Activated CD4-positive, CD25-positive, alpha-beta regulatory T cell (primary cell): ENCODE measurements around the gene SIX4.
A peak's percentile ranks its signal among the peaks of the same experiment; 100 is the strongest.

Experiments used
- DNase-seq, 4 experiments: peaks; one replicate each; lab custom pipeline; 2025; lab: John Stamatoyannopoulos, UW

Gene SIX4

DNA sequence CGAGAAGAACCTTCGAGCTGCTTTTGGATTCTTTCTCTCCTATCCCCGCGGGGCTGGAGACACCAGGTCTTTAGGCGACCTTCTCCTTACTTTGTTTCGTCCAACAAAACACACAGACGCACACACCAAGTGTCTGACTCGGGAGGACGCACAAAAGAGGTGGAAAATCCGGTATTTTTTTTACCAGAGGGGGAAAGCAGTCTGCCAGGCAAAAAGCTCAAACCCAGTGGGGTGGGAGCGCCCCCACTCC lies 2.1 kb downstream of the SIX4 start:
- DNase-seq, result no peak

- peak in 1 of 4 experiments; percentile 23 for DNase-seq
Measured at GRCh38 chr14:60721326-60722106, 2.6 kb downstream of the SIX4 start.

- no peak for DNase-seq
Measured at GRCh38 chr14:60720962-60721325, 3.2 kb downstream of the SIX4 start.

DNA sequence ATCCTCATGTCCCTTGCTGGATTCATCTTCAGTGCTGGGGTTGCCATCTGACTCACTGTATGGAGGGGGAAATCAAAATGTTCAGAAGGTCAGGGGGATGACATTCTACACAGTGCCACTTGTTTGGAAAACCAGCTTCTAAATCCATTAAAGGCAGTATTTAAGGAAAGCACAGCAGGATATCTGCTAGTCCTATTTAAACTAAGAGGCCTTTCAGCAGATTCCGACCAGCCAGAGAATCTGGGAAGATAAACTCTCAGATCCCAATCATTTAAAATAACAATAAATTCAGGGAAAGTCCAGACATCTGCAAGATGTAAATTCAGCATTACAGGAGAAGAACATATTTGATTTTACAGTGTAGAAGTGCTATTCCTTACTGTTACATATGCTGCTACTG lies 3.8 kb downstream of the SIX4 start:
- no peak for DNase-seq

DNA sequence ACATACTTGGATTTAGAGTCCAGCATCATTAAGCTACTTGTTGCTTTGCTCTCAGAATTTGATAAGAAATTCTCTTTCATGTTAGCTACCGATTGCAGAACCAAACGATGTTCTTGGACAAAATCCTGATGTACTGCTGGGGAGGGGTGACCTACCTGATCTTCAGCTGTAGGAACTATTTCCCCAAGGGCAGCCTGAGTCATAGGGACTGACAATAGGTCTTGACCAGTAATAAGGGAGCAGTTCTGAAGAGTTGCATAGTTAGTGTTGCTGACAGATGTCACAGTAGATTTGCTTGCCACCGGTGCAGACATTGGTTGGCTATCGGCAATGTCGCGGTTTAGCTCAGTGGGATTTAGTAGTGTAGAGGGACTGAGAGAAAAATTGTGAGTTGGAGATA lies 10.6 kb downstream of the SIX4 start:
- DNase-seq, result no peak

DNA sequence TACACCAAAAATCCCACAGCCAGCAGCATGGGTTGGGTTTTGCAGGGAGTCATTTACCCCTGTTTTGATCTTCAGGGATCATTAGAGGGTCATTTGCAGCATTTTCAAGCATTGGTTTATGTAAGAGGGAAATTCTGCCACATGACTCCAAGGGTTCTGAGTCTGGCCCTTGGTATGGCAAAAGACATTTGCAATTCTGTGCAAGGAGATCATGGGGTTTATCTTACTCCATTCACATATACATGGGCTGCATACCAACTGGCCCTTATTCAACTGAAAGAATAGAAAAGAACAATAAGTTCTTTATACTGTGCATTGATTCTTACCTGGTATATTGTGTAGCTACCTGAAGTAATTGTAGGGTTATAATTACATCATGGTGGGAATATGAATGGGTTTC lies 13.7 kb downstream of the SIX4 start:
- no peak for DNase-seq

- DNase-seq, result no peak
Measured at GRCh38 chr14:60707858-60708257, 16.3 kb downstream of the SIX4 start.

- no peak for DNase-seq
Measured at GRCh38 chr14:60705100-60705499, 19.1 kb downstream of the SIX4 start.

DNA sequence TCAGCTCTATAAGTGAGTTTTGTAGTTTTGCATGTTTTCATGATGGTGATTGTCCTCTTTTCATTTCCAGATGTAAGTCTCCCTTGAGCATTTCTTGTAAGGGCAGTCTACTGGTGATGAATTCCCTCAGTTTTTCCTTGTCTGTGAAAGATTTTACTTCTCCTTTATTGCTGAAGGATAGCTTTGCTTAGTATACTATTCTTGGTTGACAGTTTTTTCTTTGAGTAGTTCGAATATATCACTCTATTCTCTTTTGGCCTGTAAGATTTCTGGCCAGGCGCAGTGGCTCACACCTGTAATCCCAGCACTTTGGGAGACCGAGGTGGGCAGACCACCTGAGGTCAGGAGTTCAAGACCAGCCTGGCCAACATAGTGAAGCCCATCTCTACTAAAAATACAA lies 23.6 kb downstream of the SIX4 start:
- no peak for DNase-seq

DNA sequence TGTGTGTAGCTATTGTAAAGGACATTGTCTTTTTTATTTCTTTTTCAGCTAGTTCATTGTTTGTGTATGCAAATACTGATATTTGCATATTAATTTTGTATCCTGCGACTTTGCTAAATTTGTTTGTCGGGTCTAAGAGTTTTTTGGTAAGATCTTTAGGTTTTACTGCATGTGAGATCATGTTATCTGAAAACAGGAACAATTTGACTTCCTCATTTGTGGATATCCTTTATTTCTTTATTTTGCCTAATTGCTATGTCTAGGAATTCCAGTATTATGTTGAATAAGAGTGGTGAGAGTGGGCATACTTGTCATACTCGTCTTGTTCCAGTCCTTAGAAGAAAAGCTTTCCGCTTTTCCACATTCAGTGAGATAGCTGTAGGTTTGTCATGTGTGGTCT lies 28.8 kb downstream of the SIX4 start:
- DNase-seq, result no peak

DNA sequence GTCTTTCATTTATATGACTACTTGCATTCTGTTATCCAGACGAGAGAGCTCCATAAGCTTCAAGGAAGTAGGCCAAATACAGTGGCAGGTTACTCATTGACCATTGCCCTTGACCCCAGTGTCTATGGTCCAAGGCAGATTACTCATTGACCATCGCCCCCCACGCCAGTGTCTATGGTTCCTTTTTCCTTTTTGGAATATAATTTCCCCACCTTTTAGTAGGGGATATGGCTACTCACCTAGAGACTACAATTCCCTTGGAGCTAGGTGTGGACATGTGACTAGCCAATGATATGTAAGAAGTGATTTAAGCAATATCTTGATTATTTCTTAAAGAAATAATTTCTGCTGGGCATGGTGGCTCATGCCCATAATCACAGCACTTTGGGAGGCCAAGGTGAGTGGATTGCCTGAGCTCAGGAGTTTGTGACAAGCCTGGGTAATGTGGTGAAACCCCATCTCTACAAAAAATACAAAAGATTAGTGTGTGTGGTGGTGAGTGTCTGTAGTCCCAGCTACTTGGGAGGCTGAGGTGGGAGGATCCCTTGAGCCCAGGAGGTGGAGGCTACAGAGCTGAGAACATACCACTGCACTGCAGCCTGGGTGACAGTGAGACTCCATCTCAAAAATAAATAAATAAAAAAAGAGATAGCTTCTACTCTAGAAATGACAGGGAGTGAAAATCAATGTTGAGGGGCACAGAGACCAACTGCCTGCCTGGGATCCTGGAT lies 32.6 kb downstream of the SIX4 start:
- DNase-seq, result no peak

GRCh38 chr14:60686865-60687264 lies 37.3 kb downstream of the SIX4 start:
- no peak for DNase-seq

DNA sequence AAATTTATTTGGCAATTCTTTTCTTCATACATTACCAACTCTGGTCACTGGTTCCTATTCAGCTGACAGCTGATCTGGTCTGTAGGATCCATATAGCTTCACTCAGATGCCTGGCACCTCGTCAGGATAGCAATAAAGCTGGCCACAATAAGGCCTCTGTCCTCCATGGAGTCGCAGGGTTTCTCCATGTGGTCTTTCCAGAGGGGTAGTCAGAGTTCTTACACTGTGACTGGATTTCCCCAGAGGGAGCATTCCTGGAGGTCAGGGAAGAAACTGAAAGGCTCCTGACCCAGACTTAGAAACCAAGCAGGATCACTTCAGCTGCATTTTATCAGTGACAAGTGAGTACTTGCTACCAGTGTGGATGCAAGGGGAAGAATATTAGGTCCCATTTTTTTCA lies 39.9 kb downstream of the SIX4 start:
- DNase-seq, result no peak

DNA sequence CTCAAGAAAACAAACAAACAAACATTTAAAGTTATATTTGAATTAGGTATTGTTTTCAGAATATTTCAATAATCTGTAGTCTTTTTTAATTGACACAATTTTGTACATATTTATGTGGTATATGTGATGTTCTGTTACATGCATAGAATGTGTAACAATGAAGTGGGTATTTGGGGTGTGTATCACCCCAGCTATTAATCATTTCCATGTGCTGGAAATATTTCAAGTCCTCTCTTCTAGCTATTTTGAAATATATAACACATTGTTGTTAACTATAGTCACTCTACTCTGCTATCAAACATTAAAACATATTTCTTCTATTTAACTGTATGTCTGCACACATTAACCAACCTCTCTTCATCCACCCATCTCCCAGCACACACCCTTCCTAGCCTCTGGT lies 42.9 kb downstream of the SIX4 start:
- no peak for DNase-seq

DNA sequence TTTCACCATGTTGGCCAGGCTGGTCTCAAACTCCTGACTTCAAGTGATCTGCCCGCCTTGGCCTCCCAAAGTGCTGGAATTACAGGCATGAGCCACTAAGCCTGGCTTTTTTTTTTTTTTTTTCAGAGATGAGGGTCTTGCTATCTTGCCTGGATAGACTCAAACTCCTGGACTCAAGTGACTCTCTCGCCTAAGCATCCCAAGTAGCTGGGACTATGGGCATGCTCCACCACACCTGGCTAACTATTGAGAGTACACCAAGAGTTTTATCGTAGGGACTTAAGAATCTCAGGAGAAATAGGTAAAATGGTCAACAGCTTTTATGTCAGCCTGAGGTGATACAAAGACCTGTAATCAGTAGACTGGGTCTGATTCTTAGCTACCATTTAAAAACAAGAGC lies 43.6 kb downstream of the SIX4 start:
- DNase-seq, result no peak

DNA sequence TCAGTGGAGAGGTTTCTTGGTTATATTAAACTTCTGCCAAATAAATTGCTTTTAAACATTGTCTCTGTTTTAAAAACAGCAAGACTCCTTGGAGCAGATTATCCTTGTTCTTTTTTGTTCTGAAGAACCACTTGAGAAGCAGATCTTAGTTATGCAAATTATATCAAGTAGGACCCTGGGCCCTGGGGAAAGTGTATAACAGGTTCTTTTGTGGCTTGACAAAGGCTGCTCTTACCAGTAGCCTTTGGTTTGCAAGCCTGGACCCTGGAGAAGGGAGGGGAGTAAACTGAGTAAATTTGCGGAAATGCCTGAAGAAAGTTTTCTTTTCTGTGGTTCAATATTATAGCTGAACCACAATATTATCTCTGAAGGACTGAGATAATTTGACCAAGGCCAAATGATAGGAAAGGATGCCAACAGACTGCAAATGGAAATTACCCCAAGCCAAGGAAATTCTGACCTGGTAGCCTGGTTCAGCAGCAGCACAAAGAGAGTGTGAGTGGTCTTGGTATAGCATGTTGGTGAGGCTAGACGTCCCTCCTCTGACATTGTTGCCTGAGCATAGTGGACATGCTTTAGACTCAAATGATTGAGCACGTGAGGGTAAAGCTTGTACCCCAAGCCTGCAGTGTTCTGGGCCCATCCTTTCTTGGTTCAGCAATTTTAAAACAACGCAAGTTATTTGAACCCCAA lies 44.4 kb downstream of the SIX4 start:
- DNase-seq, result no peak

DNA sequence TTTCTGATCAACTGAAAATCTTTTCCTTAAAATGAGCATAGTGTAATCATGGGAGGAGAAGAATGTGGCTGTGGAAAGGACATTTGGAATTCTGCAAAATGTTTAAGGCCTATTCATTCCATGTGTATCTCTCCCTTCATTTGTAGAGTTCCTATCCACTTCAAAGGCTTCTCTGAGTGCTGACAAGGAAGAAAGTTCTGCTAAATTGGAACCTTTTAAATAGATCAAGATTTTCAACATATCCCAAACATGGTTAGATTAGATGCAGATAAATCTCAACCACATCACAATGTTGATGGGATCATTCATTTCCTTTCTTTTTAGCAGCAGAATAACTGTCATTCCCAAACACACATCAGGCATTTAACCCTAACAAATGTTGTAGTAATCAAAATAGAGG lies 46.5 kb downstream of the SIX4 start:
- no peak for DNase-seq

DNA sequence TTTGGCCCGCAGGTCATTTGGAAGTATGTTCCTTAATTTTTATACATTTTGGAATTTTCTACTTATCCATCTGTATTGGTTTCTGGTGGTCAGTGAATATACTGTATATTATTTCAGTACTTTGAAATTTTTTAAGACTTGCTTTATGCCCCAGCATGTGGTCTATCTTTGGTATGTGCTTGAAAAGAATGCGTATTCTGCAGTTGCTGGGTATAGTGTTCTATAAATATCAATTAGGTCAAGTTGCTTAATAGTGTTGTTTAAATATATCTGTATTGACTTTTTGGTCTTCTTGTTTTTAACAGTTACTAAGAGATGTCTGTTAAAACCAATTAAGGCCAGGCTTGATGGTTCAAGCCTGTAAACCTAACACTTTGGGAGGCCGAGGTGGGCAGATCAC lies 53.2 kb downstream of the SIX4 start:
- no peak for DNase-seq

- DNase-seq, result no peak
Measured at GRCh38 chr14:60668431-60669112, 55.6 kb downstream of the SIX4 start.

GRCh38 chr14:60665177-60665550 lies 59.0 kb downstream of the SIX4 start:
- DNase-seq, result no peak

- DNase-seq, result no peak
Measured at GRCh38 chr14:60662982-60663381, 61.2 kb downstream of the SIX4 start.

- no peak for DNase-seq
Measured at GRCh38 chr14:60661721-60662120, 62.4 kb downstream of the SIX4 start.
